Fibroblast of pulmonary artery (primary cell): ENCODE measurements around the gene CAMKK2.

Source experiments
- DNase-seq: peaks from one replicate; pipeline ENCODE4 v3.0.0-alpha.2; 2010; ENCODE audit warnings: low read depth
- H3K4me3 ChIP-seq: replicated peaks from 2 replicates; pipeline ENCODE4 v1.5.1; 2011; ENCODE audit warnings: low read depth, mild to moderate bottlenecking, control low read depth, low read length, moderate library complexity
- TF ChIP-seq, protein P1 (sequence below): IDR thresholded peaks from 2 replicates; pipeline ENCODE4 v1.5.1; 2011; ENCODE audit warnings: mild to moderate bottlenecking, control low read depth, low read length, inconsistent platforms; ENCODE audit errors: missing control alignments

Gene CAMKK2

DNA sequence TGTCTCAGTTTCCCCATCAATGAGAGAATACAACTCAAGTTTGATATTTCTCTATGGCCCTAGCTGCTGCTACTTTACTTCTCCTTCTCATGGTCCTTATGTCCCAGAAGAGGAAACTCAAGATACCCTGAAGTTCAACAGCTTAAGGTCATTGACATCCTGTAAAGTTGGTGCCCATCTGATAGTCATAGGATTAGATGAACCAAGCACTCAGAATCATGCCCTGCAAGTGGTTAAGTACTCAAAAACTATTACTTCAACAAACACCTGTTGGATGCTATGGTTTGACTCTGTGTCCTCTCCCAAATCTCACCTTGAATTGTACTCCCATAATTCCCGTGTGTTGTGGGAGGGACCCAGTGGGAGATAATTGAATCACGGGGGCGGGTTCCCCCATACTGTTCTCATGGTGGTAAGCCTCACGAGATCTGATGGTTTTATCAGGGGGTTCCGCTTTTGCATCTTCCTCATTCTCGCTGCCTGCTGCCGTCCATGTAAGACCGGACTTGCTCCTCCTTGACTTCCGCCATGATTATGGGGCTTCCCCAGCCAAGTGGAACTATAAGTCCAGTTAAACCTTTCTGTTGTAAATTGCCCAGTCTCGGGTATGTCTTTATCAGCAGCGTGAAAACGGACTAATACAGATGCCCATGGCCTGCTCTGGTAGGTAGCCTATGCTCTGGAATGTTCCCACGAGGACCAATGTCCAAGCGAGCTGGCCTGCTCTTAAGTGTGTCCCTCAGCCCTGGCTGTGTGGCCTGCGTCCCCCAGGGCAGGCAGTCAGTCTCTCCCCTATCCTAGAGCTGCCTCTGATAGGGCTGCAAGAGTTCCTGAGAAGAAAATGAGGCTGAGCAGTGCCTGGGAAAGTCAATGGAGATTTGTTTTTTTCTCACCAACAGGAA, 18.1 kb downstream of the CAMKK2 start:
- no peak for DNase-seq
- TF ChIP-seq, protein P1, sequence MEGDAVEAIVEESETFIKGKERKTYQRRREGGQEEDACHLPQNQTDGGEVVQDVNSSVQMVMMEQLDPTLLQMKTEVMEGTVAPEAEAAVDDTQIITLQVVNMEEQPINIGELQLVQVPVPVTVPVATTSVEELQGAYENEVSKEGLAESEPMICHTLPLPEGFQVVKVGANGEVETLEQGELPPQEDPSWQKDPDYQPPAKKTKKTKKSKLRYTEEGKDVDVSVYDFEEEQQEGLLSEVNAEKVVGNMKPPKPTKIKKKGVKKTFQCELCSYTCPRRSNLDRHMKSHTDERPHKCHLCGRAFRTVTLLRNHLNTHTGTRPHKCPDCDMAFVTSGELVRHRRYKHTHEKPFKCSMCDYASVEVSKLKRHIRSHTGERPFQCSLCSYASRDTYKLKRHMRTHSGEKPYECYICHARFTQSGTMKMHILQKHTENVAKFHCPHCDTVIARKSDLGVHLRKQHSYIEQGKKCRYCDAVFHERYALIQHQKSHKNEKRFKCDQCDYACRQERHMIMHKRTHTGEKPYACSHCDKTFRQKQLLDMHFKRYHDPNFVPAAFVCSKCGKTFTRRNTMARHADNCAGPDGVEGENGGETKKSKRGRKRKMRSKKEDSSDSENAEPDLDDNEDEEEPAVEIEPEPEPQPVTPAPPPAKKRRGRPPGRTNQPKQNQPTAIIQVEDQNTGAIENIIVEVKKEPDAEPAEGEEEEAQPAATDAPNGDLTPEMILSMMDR: no peak

DNA sequence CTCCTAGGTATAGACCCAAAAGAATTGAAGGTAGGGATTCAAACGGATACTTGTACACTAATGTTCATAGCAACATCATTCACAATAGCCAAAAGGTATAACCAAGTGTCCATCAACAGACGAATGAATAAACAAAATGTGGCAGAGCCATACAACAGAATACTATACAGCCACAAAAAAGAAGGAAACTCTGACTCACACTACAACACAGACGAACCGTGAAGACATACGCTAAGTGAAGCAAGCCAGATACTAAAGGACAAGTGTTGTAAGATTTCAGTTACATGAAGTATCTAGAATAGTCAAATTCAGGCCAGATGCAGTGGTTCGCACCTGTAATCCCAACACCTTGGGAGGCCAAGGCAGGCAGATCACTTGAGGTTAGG, 19.1 kb downstream of the CAMKK2 start:
- no peak overlapping the region for H3K4me3 ChIP-seq
- no peak for DNase-seq
- TF ChIP-seq, protein P1: no peak

More for the DNA sequence above, 18.1 kb downstream of the CAMKK2 start:
- H3K4me3 ChIP-seq: no peak overlapping the region

DNA sequence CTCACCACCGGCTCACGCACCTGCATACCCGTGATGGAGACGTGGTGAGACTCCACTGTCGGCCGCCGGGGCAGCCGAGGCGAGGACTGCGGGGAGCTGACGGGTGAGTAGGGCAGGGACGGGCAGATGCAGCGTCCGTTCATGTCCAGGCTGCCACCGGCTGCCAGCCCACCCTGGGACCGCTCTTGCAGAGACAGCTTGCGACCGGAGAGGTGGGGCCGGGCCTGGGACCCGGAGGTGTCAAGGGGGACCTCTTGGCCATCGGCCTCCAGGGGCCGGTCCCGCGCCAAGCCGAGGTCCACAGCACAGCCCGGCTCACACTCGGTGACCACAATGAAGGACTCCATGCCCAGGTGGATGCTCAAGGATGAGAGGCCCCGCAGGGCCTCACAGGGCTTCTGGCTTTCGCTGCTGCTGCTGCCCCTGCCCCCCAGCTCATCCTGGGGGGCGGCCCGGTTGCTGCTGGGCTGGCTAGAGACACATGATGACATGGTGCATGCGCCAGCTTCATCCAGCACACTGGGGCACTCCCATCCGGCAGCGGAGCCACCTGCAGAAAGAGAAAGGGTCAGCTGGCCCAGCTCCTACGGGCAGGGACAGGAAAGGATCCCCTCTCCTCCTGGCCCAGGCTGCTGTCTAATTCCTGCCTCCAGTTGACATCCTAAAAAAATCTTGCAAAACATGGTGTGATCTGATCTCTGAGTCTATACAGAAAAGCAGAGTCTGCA, 22.3 kb downstream of the CAMKK2 start:
- DNase-seq: no peak
- no peak overlapping the region for H3K4me3 ChIP-seq
- TF ChIP-seq, protein P1: no peak

DNA sequence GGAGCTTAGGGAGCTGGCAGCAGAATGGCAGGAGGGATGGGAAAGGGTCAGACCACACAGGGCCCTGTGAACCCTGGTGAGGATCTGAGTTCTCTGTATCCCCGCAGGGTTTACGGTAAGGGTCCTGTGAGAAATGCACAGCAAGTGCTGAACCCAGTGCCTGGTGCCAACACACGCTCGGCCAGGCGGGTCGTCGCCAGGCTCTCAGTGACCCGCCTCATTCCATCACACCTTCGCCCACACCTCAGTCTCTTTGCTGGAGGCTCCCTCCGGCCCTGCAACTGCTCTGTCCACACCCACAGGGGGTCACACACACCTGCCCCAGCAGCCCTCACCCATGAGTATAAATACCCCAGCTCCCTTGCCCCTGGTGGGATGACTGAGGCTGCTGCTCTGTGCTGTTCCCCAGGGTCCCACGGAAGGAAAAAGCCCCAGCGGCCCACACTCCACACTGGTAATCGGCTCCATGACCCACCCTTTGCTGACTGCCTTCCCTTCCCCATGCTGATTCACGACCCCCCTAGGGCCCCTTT, 23.1 kb downstream of the CAMKK2 start:
- TF ChIP-seq, protein P1: no peak
- H3K4me3 ChIP-seq: no peak overlapping the region
- no peak for DNase-seq

DNA sequence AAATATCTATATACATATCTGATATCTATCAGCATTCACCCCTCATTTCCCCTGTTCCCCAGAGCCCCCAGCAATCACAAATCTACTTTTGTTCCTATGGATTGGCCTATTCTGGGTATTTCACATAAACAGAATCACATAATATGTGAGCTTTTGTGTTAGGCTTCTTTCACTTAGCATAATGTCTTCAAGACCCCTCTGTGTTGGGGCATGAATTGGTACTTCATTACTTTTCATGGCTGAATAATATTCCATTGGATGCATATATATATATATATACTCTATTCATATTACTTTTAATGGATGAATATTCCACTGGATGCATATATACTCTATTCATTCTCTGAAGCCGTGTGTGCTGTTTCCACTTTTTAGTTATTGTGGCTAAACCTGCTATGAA, 28.7 kb downstream of the CAMKK2 start:
- DNase-seq: no peak
- no peak overlapping the region for H3K4me3 ChIP-seq
- TF ChIP-seq, protein P1: no peak

DNA sequence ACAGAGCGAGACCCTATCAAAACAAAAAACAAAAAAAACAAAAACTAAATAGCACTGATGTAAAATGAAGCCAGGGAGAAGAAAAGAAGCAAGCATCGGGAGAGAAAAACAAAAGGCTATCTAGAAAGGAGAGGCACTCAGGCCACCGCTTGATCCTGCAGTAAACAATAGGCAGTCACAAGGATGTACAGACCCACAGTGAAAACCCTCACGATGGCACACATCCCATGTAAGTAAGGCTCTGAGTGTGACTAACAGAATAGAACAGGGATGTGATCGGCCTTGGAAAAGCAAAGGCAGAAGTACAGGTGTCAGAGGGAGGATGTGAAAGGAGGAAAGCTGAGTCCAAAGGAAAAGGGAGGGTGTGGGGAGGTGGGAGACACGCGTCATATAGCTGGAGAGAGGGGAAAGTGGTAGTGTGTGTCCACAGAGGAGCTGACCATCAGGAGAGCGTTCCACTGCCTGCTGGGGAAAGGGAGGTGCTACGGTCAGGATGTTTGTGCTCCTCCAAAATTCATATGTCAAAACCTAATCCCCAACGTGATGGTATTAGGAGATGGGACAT, 31.5 kb downstream of the CAMKK2 start:
- TF ChIP-seq, protein P1: no peak
- no peak overlapping the region for H3K4me3 ChIP-seq
- no peak for DNase-seq
